Fibroblast of skin of back (primary cell): Measurements from ENCODE around the gene PPIH.
"Not testable (repeated sequence)": the region's sequence is repeated elsewhere in the genome, so short reads cannot be mapped to it uniquely, and the experiment has no call there.

Experiments
- DNase-seq: peaks from one replicate; pipeline ENCODE4 v3.0.0-alpha.2; 2013

The PPIH gene

GRCh38 chr1:42682739-42683531 is 24.7 kb downstream of the PPIH start:
- peak; percentile 64 for DNase-seq

DNA sequence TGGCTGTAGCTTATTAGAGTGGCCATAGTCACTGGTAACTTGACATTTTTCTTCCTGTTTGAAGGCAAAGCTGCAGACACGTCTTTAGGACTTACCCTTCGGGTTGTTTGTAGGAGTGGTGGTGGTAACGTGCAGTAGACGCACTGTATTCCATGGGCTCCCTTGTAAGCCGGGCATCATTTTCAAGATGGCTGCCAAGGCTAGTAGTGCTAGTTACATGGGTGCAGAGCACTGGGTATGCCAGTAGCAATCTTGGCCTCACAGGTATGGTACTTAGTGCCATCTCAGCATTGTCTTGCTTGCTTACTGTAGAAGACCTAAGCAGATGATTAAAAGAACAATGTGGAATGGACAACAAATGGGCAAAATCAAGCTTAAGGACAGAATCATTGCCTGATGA is 25.9 kb downstream of the PPIH start:
- no peak for DNase-seq

DNA sequence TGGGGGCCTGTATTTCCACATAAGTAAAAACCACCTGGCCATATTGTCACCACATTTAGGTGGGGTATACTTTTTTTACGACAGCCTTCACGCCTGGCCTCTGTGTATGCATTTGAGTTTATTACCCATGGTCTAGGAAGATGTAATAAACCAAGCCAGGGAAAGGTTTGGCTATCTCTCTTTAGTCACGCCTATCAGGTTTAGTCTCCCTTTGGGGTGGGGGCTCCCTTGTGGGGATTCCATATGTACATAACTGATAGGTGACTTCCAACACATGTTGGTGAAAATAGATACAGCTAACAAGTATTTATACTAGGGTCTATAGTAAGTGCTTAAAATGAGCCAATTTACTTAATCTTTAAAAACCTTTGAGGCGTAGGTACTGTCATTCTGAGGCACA is 28.2 kb downstream of the PPIH start:
- no peak for DNase-seq

- no peak for DNase-seq
Measured at GRCh38 chr1:42689912-42690311, 31.7 kb downstream of the PPIH start.

GRCh38 chr1:42690477-42691156 is 32.4 kb downstream of the PPIH start:
- DNase-seq: no peak

DNA sequence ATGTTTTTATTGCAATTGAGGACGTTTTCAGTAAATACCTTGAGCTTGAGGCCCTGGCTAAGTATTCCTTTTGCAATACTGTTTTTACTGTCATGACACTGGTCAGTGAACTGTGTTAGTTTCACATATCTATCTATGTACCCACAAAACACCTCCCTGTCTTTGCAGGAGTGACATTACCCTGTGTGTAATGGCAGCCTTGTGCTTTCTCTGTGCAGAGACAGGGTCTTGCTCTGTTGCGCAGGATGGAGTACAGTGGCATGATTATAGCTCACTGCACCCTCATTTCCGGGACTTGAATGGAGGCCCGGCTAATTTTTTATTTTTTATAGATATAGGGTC is 32.9 kb downstream of the PPIH start:
- DNase-seq: no peak

DNA sequence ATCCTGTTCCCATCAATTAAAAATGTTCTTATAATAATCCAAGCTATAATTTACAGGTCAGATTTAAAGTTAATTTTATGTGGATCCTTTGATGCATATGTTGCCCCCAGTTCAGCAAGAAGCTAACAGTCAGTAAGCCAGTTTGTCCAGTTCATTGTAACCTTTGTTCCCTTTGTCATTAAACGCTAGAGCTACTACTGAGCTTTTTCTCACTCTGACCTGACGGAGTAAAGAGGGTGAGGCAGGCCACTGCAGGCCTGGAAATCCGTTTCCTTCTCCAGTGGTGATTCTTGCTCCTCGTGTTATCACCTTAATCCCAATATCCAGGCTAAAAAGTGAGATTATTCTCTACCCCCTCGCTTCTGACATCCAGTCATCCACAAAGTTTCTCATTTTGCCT is 34.2 kb downstream of the PPIH start:
- DNase-seq: no peak

GRCh38 chr1:42692911-42693310 is 34.7 kb downstream of the PPIH start:
- no peak for DNase-seq

DNA sequence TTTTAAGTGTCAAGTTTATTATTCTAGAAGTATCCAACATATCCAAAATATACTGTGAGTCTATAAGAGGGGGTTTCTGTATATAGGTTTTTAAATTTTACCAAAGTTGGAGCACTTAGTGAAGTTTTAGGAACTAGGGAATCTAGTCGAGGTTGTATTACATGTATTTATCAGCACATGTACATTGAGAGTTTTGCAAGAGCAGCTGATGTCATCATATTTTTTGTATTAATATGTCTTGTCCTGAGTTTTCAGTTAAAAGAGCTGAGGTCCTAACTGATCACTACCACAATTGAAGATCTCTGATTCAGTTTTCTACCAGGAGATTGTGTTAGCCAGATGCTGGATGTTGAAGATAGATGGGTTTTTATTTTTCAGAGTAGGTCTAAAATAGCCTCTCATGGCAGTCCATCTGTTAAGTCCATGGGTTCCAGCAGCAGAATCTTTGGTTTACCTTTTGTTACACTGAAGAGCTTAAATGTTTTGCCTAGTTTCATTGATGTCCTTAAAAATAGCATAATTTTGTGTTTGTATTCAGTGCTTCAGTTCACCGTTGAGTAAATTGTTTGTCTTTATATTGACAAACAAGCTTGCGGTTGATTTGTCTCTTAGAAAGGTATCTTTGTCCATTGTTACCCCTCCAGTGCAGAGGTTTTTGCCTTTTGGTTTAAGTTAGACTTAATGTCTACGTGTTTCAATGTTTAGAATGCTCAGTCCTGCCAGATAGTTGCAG is 40.0 kb downstream of the PPIH start:
- DNase-seq: no peak

DNA sequence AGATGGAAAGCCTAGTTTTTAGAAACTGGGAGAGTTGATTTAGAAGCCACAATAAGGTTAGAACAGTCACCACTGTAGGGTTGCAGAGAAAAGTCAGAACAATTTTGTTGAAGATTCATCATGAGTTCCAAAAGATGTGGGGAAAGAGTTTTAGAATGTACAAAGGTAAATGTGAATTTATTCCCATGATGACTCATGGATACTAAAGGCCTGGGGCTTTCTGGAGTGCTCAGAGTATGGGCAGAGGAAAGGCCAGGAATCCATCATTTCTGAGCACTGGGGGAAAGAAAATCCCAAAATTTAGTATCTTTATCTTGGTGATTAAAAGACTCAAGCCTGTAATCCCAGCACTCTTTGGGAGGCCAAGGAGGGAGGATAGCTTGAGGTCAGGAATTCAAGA is 41.8 kb downstream of the PPIH start:
- no peak for DNase-seq

DNA sequence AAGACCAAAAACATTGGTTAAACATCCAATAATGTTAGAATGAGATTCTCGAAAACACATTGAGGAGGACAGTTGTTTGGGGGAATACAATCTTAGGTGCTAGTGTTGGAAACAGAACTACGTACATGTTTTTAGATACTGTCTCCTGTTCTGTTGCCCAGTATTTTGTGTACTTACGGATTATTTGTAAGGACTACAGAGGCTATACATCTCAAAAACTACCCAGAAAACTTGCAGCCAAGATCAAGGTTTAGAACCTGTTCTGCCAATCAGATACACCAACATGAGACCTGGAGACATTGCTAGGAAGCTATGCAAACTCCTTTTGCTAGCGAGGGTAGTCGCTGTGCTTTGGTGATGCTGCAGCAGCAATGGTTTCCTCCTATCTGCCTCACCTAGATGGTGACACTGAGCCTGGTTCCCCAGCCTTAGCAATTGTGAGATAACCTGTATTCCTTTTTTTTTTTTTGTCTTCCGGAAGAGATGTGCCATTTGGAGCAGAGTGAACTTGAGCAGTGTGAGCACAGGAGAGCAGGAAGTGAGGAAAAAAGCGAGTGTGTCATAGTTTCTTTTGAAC is 45.8 kb downstream of the PPIH start:
- DNase-seq: no peak

GRCh38 chr1:42712808-42713207 is 54.6 kb downstream of the PPIH start:
- DNase-seq: not testable (repeated sequence)

DNA sequence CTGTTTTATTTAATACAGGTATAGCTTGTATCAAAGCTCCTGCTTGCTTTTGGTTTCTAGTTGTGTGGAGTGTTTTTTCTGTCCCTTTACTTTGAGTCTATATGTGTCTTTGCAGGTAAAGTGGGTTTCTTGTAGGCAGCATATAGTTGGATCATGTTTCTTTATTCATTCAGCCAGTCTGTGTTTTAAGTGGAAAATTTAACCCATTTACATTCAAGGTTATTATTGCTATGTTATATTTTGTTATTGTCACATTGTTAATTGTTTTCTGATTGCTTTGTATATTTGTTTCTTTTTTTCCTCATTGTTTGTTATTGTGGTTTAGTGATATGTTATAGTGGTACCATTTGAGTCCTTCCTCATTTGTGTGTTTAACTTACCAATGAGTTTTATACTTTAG is 55.1 kb downstream of the PPIH start:
- no peak for DNase-seq

- DNase-seq: not testable (repeated sequence)
Measured at GRCh38 chr1:42714441-42714840, 56.2 kb downstream of the PPIH start.

GRCh38 chr1:42720868-42721267 is 62.6 kb downstream of the PPIH start:
- DNase-seq: no peak

DNA sequence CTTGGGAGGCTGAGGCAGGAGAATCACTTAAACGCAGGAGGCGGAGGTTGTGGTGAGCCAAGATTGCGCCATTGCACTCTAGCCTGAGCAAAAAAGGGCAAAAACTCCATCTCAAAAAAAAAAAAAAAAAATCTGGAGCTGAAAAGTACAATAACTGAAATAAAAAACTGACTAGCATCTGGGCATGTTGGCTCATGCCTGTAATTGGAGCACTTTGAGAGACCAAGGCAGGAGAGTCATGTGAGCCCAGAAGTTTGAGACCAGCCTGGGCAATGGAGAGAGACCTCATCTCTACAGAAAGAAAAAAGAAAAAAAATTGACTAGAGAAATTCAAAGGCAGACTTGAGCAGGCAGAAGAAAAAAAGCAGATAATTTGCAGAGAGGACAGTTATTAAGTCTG is 63.7 kb downstream of the PPIH start:
- no peak for DNase-seq

- not testable (repeated sequence) for DNase-seq
Measured at GRCh38 chr1:42722403-42722802, 64.2 kb downstream of the PPIH start.

DNA sequence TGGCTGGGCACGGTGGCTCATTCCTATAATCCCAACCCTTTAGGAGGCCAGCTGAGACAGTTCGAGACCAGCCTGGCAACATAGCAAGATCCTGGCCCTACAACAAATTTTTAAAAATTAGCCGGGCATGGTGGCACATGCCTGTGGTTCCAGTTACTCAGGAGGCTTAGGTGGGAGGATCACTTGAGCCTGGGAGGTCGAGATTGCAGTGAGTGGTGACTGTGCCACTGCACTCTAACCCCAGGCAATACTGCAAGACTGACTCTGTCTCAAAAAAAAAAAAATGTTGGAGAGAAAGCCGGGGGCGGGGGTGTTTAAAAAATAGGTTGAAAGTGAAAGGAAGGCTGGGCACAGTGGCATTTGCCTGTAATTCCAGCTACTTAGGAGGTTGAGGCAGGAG is 65.3 kb downstream of the PPIH start:
- DNase-seq: no peak

- not testable (repeated sequence) for DNase-seq
Measured at GRCh38 chr1:42725820-42726219, 67.6 kb downstream of the PPIH start.
